Measurements from ENCODE around the gene NCR3LG1.

The NCR3LG1 gene

GRCh38 chr11:17394743-17395390 is 43.3 kb downstream of the NCR3LG1 start:
- DNase-seq (ENCODE audit: low spot score): no peak

- no peak for DNase-seq (ENCODE audit: low spot score)
Measured at GRCh38 chr11:17395554-17395961, 44.0 kb downstream of the NCR3LG1 start.

GRCh38 chr11:17395978-17396377 is 44.4 kb downstream of the NCR3LG1 start:
- no peak for DNase-seq (ENCODE audit: low spot score)

- no peak for DNase-seq (ENCODE audit: low spot score)
Measured at GRCh38 chr11:17396598-17397310, 45.2 kb downstream of the NCR3LG1 start.

DNA sequence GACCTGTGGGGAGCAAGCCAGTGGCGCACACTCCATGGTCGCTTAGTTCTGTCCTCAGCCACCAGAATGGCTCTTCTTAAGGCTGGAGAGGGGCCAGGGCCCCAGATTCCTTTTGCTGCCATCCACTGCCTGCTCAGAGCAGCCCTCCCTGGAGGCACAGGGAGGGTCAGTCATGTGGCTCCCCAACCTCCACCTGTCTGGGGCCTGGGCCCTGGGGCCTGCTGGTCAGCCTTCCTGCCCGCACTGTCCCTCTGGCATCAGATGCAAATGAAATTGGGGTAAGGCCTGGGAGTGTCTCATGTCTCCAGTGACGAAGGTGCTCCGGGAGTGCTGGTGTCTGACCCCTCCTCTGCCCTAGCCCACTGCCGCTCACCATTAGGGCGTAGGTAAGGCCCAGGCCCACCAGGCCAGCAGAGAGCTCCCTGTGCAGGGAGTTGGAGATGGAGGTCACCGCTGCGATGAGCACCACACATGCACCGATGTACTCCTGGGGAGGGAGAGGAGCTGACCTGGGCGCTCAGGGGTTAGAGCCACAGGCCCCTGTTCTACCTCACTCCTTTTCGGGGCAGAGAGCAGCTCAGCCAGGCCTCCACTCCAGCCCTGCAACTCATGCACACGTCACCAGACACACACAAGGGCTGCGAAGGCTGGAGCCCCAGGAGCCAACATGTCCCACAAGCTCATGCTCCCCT is 45.9 kb downstream of the NCR3LG1 start:
- no peak for DNase-seq (ENCODE audit: low spot score)

- no peak for DNase-seq (ENCODE audit: low spot score)
Measured at GRCh38 chr11:17399236-17399635, 47.6 kb downstream of the NCR3LG1 start.

GRCh38 chr11:17400048-17400775 is 48.6 kb downstream of the NCR3LG1 start:
- no peak for DNase-seq (ENCODE audit: low spot score)

GRCh38 chr11:17401316-17401715 is 49.7 kb downstream of the NCR3LG1 start:
- DNase-seq (ENCODE audit: low spot score): no peak

GRCh38 chr11:17401841-17402240 is 50.2 kb downstream of the NCR3LG1 start:
- DNase-seq (ENCODE audit: low spot score): no peak

DNA sequence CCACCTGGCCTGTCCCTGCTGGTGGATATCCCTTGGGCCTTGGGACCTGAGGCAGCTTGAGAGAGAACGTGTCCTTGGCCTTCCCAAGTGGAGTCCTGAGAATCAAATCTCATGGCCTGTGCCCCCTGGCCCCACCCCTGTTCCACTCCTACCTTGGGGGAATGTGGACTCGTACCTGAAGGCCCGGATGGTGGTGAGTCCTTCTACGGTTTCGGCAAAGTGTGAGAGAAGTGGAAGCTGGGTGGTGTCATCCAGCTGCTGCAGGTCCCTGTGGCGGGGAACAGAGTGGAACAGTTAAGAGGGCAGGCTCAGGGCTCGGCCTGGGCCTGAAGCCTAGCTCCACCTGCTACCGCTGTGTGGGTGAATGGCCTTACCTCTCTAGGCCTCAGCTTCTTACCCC is 50.9 kb downstream of the NCR3LG1 start:
- DNase-seq (ENCODE audit: low spot score): no peak

DNA sequence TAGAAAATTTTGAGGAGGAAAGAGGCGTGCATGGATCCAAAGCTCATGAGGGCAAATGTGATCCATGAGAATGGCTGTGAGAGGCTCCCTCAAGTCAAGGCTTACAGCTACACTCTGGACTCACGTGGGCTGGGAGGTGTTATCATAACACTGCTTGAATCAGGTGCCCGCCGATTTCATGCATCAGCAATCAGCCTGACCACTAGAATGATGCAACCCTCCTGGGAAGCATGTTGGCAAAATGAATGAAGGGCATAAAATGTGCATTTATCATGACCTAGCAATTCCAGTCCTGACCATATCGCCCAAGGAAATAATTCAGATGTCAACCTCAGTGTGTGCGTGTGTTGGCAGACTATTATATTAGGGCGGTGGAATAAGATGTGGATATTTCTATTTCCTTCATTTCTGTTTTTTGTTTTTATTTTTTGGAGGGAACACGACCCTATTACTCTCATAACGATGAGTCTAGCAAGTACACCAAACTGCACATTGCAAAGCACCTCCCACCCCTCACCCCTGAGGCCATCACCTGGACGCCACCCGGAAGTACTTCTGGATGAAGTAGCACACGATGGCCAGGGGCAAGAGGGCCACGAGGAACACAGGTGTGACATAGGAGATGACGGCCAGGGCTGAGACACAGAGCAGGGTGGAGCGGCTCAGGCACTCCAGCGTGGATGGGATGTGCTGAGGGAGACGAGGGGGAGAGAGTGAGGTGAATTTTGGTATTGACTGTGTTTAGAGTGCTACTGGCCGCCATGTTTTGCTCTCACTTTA is 52.6 kb downstream of the NCR3LG1 start:
- DNase-seq (ENCODE audit: low spot score): no peak

GRCh38 chr11:17405232-17406005 is 53.8 kb downstream of the NCR3LG1 start:
- no peak for DNase-seq (ENCODE audit: low spot score)

- DNase-seq (ENCODE audit: low spot score): no peak
Measured at GRCh38 chr11:17406082-17406817, 54.6 kb downstream of the NCR3LG1 start.

GRCh38 chr11:17406818-17407149 is 55.2 kb downstream of the NCR3LG1 start:
- DNase-seq (ENCODE audit: low spot score): no peak

DNA sequence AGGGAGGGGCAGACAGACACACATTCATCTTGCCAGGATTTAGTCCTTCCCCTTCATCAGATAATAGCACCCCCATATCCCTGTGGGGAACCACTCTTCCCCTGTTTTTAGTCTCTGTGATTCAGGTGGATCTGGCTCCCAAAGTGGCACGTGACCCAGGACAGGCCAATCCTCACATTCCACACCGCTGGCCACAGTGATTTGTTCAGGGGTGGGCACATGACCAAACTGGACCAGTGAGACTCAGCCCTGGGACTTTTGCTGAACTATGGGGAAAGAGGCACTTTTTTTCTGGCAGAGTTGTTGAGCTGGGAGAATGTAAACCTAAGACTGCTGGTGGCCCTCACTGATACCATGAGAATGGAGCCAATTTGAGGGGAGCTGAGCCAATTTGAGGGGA is 56.0 kb downstream of the NCR3LG1 start:
- DNase-seq (ENCODE audit: low spot score): no peak

GRCh38 chr11:17408026-17408425 is 56.4 kb downstream of the NCR3LG1 start:
- no peak for DNase-seq (ENCODE audit: low spot score)

GRCh38 chr11:17408641-17409040 is 57.0 kb downstream of the NCR3LG1 start:
- DNase-seq (ENCODE audit: low spot score): no peak

- DNase-seq (ENCODE audit: low spot score): no peak
Measured at GRCh38 chr11:17410606-17411379, 59.2 kb downstream of the NCR3LG1 start.

- DNase-seq (ENCODE audit: low spot score): no peak
Measured at GRCh38 chr11:17411418-17411817, 59.8 kb downstream of the NCR3LG1 start.

Measured in hematopoietic multipotent progenitor cell treated with erythropoietin and hydrocortisone succinate and interleukin-3 and kit ligand, for 15 days (in vitro differentiated cells).